Subcutaneous adipose tissue (tissue), 4 donors: Measurements from ENCODE around the gene PICALM. TPM values are rescaled to one million over a fixed set of nuclear protein-coding genes. Genes with fewer than 3 reads are reported as not detected.

Experiments used
- CTCF ChIP-seq: fragments of 450-650 bp; IDR thresholded peaks from one replicate; pipeline ENCODE4 v1.5.1; 2016; ENCODE audit warnings: low read depth, mild to moderate bottlenecking, control low read depth, antibody characterized with exemption, moderate library complexity
- total RNA-seq, 4 donors: library from RNA; depleted of rRNA; stranded (reverse); fragments of >200 nt; gene quantifications; one replicate each; pipeline ENCODE4 v1.1.0, GENCODE V29; 2016

PICALM gene
- total RNA-seq, 4 donors from 2014 or later = 345 to 758 (median 413) TPM

DNA sequence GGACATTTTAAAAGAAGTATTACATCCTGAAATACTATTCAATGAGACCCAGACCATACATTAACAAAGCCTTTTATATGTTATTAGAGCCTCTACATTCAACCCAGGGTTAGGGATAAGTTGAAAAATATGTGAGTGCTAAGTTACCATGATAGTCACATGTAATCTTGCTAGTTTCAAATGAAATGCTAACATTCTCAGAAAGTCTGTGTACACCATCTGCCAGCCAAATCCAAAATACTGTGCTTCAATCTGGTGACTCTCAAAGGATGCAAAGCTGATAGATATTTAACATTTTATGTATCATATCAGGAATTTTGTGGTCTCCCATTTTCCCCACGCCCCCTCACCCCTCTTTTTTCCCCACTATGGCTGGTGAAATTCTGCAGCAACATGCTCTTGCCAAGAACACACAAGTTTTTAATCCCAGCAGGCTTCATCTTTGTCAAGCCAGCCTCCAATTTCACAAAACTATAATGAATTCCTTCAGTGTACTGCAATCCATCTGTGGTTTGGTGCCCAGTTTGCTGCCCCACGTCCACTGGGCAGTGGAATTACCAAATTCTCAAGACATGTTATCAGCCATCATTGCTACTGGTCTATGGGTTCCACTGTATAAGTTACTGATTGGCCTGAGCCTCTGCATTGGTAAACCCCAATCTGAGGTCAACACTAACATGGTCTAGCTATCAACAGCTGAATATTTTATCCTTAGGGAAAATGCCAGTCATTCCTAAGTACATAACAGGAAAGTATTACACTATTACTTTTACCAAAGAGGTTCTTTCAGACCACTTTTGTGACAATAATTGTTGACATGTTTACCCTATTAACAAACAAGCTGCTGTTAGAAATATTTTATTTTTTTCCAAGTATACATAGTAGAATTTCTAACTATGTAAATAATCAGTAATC, 1.5 kb upstream of the PICALM start:
- TF ChIP-seq CTCF = no peak

DNA sequence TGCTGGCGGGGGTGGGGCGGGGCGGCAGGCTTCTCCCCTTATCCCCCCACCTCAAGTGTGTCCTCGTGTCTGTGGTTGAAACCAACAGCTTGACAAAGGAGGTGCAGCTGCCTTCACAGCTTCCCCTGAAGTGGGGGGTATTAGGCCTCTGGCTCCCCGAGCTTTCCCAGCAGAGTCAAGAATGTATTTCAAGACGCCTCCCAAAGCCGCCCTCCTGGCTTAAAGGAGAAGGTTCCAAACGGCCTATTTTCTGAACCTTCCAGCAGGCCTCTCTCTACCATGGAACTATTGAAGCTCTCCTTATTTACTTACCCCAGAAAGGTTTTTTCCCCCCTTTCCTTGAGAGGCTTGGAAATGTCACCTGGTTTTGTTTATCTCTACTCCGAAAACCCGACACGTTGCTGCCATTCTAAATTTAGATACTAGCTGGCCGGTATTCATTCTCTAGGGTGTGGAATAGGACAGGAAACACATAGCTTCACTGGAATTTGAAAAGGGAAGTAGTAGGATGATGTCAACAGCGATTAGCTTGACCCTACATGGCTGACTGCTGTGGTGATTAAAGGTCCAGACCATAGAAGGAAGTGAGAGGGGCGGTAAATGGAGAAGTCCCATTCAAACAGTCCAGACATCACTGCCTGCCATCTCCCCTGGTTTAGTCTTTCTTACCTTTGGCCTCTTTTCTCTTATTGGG, 671 bp upstream of the PICALM start:
- no peak for TF ChIP-seq CTCF

DNA sequence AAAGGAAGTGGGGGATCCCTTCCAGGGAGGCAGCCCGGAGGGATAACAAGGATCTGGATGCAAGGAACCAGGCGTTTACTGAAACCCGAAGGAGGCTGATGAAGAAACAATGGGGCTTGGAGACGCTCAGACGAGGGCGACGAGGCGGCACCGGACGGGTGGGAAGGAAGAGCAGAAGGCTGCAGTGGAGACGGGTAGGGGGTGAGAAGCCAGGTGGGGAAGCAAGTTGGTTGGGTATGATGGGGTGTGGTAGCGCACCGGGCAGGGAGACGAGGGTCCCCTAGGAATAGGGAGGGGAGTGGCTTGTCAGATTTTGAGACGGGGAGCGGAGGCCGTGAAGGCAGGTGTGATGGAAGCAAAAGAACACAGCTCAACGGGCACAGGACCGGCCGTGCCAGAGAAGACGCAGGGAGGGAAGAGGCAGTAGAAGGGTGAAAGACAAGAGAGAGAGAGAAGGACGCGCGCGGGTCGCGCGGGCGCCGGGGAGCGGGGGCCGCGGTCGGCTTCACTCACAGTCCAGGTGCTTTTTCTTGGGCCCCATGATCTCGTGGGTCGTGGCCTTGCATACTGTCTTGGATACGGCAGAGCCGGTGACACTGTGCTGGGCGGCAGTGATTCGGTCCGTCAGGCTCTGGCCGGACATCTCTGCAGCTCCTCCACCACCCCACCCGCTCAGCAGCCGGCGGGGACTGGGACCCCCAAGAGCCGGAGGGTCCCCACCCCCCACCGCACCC, 579 bp downstream of the PICALM start:
- TF ChIP-seq CTCF = no peak

- no peak for TF ChIP-seq CTCF
Observed at GRCh38 chr11:86067851-86068137, 1.1 kb downstream of the PICALM start.

DNA sequence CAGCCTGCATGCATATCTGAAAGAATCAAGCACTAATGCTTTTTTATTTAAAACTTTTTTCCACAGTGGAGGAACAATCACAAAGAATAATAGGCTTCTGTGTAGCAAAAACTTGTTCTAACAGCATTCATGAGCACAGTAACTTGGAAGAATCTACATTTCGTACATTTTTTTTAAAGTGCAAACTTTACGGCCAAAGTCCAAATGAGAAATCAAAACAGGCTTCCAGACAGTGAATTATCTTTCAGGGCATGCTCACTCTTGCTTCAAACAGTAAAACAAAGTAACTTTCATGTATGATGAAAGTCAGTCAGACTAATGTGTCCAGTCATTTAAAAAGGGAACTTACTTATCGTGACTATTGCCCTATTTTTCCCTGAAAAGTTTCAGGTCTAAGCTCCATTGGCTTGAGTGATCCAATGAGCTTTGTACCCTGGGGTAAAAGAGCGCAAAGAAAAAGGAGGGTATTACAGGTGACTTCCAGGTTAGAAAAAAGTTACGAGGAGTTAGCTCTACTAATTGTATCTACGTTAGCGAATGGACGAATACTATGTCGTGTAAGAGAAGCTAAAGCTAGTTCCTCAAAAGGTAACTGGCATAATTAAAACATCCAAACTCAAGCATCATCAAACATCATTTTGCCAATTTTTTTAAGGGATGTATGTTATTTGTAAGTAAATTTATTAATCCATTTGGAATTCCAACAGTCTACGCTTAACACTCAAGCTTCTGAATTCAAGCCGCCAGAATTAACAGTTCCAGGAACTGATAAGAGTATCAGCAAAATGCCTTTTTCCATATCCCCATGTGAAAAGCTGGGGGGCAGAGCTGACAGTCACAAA, 1.7 kb downstream of the PICALM start:
- no peak for TF ChIP-seq CTCF

DNA sequence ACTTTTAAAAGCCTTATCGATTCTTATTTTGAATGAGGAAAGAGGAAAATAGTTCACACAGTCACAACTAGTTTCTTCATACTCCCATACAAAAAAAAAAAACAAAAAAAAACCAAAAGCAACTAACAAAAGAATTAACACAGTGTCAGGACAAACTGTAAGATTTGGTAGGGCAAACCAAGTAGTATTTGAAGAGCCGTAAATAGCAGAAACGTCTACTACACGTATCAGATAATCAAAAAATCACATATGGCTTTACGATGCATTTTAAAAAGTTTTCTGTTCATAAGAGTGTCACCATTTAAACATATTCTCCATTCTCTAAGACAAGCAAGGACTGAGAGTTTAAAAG, 2.3 kb downstream of the PICALM start:
- TF ChIP-seq CTCF = no peak
